Activated T-helper 1 cell treated with anti-CD3 and anti-CD28 coated beads, Interleukin-12 subunit alpha, Interleukin-12 subunit beta, Interleukin-2, Interleukin-4 antibody, amounts not matched to agents 30 ng/mL and 10 ng/mL and 1 ng/mL, durations not matched to agents 14 hours and 24 hours and 36 hours (primary cell): ENCODE data around the gene USP32. TPM values are rescaled to one million over a fixed set of nuclear protein-coding genes. Genes with fewer than 3 reads are reported as not detected.
"Not testable (repeated sequence)": the region's sequence is repeated elsewhere in the genome, so short reads cannot be mapped to it uniquely, and the experiment has no call there.

Experiments
- DNase-seq: peaks from one replicate; pipeline ENCODE4 v3.0.0; 2021; ENCODE audit warnings: low spot score
- H3K27ac Mint-ChIP-seq: one replicate; pipeline ENCODE4 v1.8.0; 2021; ENCODE audit warnings: mild to moderate bottlenecking, mixed read lengths
- H3K27me3 Mint-ChIP-seq: one replicate; pipeline ENCODE4 v1.8.0; 2022; ENCODE audit warnings: mild to moderate bottlenecking, moderate library complexity, mixed read lengths; ENCODE audit not compliant: insufficient read depth
- H3K36me3 Mint-ChIP-seq: one replicate; pipeline ENCODE4 v1.8.0; 2021; ENCODE audit warnings: low read depth, mixed read lengths
- H3K4me1 Mint-ChIP-seq: one replicate; pipeline ENCODE4 v1.8.0; 2021; ENCODE audit warnings: low read depth, mixed read lengths
- H3K4me3 Mint-ChIP-seq: one replicate; pipeline ENCODE4 v1.8.0; 2021; ENCODE audit warnings: mild to moderate bottlenecking, moderate library complexity, mixed read lengths
- H3K9me3 Mint-ChIP-seq: one replicate; pipeline ENCODE4 v1.8.0; 2021; ENCODE audit warnings: mixed read lengths
- intact Hi-C: fragments of 100-400 bp; cut with micrococcal nuclease; formaldehyde crosslinking; loops from one replicate; pipeline ENCODE4 v1.15.1; 2024
- total RNA-seq: library from RNA; stranded (reverse); gene quantifications from 2 replicates; pipeline ENCODE4 v1.2.3, GENCODE V29; 2022

USP32 gene
- total RNA-seq, 1 donor from 2014 or later, result 30.5 TPM

DNA sequence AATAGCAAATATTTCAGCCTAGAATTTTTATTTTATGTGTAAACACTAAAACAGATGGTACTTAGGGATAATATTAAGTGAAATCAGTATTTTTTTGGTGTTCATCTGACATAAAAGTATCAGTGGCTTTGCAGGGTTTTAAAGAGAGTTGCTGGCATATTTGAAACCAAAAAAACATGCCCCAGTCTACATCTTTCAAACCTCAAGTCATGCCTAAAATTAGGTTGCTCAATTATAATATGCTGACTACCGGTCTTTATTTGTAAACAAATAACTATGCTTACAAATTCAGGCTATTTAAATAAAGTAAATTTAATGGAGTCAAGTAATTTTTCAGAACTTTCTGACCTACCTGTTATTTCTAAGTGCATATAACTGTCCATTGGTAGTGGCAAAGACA is 183.6 kb downstream of the USP32 start:
- intact Hi-C loops, H3K4me3 Mint-ChIP-seq, H3K27ac Mint-ChIP-seq, H3K36me3 Mint-ChIP-seq, H3K27me3 Mint-ChIP-seq, H3K4me1 Mint-ChIP-seq, DNase-seq, H3K9me3 Mint-ChIP-seq: not testable (repeated sequence)

DNA sequence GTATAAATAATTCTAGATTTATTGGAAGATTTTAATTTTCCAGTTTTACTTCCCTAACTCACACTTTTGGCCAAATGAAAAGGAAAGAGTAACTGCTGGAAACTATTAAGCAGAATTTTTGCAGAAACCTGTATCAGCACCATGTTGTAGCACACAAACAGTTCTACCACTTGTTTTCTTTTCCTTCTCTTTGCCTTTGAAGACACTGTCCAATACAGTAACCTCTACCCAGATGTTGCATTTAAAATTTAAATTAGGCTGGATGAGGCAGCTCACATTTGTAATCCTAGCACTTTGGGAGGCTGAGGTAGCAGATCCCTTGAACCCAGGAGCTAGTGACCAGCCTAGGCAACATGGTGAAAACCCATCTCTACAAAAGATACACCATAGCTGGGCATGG is 186.2 kb downstream of the USP32 start:
- H3K36me3 Mint-ChIP-seq, H3K4me3 Mint-ChIP-seq, H3K9me3 Mint-ChIP-seq, H3K27ac Mint-ChIP-seq, H3K27me3 Mint-ChIP-seq, H3K4me1 Mint-ChIP-seq, DNase-seq, intact Hi-C loops: not testable (repeated sequence)

DNA sequence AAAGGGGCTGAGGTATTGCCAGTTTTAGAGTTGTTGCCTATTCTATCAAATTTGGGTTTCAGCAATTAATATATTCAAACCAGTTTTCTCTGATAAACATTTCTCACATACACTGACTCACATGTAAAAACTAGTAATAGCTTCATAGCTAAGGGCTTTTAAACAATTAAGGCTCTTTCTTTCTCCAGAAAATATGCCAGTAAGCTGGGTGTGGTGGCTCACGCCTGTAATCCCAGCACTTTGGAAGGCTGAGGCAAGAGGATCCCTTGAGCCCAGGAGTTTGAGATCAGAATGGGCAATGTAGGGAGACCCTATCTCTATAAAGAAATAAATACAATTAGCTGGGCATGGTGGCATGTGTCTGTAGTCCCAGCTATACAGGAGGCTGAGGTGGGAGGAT is 193.3 kb downstream of the USP32 start:
- DNase-seq, H3K4me3 Mint-ChIP-seq, H3K27me3 Mint-ChIP-seq, intact Hi-C loops, H3K27ac Mint-ChIP-seq, H3K4me1 Mint-ChIP-seq, H3K9me3 Mint-ChIP-seq: not testable (repeated sequence)
- H3K36me3 Mint-ChIP-seq, result peaks cover 18% of the 10 kb centered on the region

DNA sequence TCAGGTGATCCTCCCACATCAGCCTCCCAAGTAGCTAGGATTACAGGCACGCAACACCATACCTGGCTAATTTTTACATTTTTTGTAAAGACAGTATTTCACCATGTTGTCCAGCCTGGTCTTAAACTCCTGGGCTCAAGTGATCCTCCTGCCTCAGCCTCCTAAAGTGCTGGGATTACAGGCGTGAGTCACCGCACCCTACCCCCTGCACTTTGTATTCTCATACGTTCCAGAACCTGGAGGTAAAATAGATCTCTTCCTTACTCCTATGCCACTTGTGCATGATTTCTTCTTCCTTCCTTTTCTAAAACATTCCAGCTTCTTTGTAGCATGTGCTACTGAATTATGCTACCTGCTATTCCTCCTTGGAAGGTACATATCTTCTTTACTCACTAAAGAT is 197.8 kb downstream of the USP32 start:
- H3K27ac Mint-ChIP-seq, H3K4me1 Mint-ChIP-seq, H3K4me3 Mint-ChIP-seq, H3K9me3 Mint-ChIP-seq, H3K27me3 Mint-ChIP-seq, DNase-seq, intact Hi-C loops: not testable (repeated sequence)
- H3K36me3 Mint-ChIP-seq, result peaks cover 29% of the 10 kb centered on the region

- Mint-ChIP-seq H3K27me3 (no peaks in the 10 kb centered on the region), H3K4me3 (no peak overlapping the region), H3K9me3 (no peaks in the 10 kb centered on the region), H3K36me3 (peaks cover 34% of the 10 kb centered on the region), H3K27ac (no peak overlapping the region), H3K4me1 (no peaks in the 10 kb centered on the region)
- DNase-seq, result no peak
- intact Hi-C loops, result no loop called here
Observed at GRCh38 chr17:60193482-60193881, 198.5 kb downstream of the USP32 start.

- H3K9me3 Mint-ChIP-seq, DNase-seq, H3K27ac Mint-ChIP-seq, H3K4me3 Mint-ChIP-seq, intact Hi-C loops, H3K4me1 Mint-ChIP-seq, H3K27me3 Mint-ChIP-seq: not testable (repeated sequence)
- H3K36me3 Mint-ChIP-seq, result peaks cover 30% of the 10 kb centered on the region
Observed at GRCh38 chr17:60193032-60193431, 198.9 kb downstream of the USP32 start.

DNA sequence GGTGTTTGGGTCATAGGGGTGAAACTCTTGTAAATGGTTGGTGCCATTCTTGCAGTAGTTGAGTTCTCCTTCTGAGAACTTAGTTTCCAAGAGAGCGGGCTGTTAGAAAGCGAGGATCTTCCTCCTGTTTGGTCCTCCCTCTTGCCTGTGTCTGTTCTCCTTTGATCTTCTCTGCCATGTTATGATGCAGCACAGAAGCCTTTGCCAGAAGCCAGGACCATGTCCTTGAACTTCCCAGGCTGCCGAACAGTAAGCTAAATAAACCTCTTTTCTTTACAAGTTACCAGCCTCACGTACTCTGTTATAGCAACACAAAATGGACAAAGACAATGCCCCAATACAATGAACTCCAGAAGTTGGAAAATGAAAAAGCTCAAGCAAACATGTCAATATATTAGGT is 201.9 kb downstream of the USP32 start:
- H3K4me1 Mint-ChIP-seq, H3K27me3 Mint-ChIP-seq, H3K27ac Mint-ChIP-seq, DNase-seq, H3K4me3 Mint-ChIP-seq, H3K9me3 Mint-ChIP-seq, intact Hi-C loops: not testable (repeated sequence)
- H3K36me3 Mint-ChIP-seq, result peaks cover 21% of the 10 kb centered on the region

- Mint-ChIP-seq H3K36me3 (peaks cover 16% of the 10 kb centered on the region), H3K4me3 (no peak overlapping the region), H3K27me3 (no peaks in the 10 kb centered on the region), H3K9me3 (no peaks in the 10 kb centered on the region), H3K27ac (no peak overlapping the region), H3K4me1 (no peaks in the 10 kb centered on the region)
- intact Hi-C loops, result no loop called here
- no peak for DNase-seq
Observed at GRCh38 chr17:60188759-60189158, 203.2 kb downstream of the USP32 start.

GRCh38 chr17:60186846-60187745 is 204.8 kb downstream of the USP32 start:
- H3K4me1 Mint-ChIP-seq, H3K27me3 Mint-ChIP-seq, DNase-seq, H3K9me3 Mint-ChIP-seq, H3K27ac Mint-ChIP-seq, H3K4me3 Mint-ChIP-seq, intact Hi-C loops: not testable (repeated sequence)
- peaks cover 13% of the 10 kb centered on the region for H3K36me3 Mint-ChIP-seq

DNA sequence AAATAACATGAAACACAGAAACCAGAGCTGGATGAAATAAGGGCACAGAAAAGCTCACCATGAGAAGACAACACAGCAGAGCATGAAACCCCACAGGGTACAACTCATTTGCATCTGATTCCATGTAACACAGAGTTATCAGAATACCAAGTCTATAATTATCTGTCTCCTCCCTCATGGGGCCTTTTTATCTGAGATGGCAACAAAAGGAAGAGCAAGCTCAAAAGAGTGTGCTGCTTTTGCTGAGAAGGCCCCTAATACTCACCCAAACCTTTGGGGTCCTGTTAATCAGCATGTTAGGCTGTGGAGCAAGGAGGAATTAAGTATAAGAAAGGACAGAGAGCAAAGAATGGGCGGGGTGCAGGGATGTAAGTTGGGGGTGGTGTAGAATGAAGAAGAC is 205.6 kb downstream of the USP32 start:
- H3K27me3 Mint-ChIP-seq, H3K4me1 Mint-ChIP-seq, intact Hi-C loops, DNase-seq, H3K9me3 Mint-ChIP-seq, H3K27ac Mint-ChIP-seq, H3K4me3 Mint-ChIP-seq: not testable (repeated sequence)
- peaks cover 17% of the 10 kb centered on the region for H3K36me3 Mint-ChIP-seq

- H3K27ac Mint-ChIP-seq, H3K9me3 Mint-ChIP-seq, intact Hi-C loops: not testable (repeated sequence)
Observed at GRCh38 chr17:60180380-60180779, 211.6 kb downstream of the USP32 start.

GRCh38 chr17:60178180-60178579 is 213.8 kb downstream of the USP32 start:
- not testable (repeated sequence) for H3K4me1 Mint-ChIP-seq, H3K9me3 Mint-ChIP-seq
- H3K36me3 Mint-ChIP-seq, result peaks cover 15% of the 10 kb centered on the region

More at GRCh38 chr17:60180380-60180779, 211.6 kb downstream of the USP32 start:
- not testable (repeated sequence) for H3K4me3 Mint-ChIP-seq, H3K27me3 Mint-ChIP-seq, H3K4me1 Mint-ChIP-seq, DNase-seq
- peaks cover 15% of the 10 kb centered on the region for H3K36me3 Mint-ChIP-seq

GRCh38 chr17:60176763-60177162 is 215.2 kb downstream of the USP32 start:
- H3K4me1 Mint-ChIP-seq, H3K27me3 Mint-ChIP-seq, H3K9me3 Mint-ChIP-seq, DNase-seq, intact Hi-C loops, H3K4me3 Mint-ChIP-seq: not testable (repeated sequence)
- H3K36me3 Mint-ChIP-seq, result peaks cover 15% of the 10 kb centered on the region
- H3K27ac Mint-ChIP-seq, result peak overlapping the region; percentile 18

More at GRCh38 chr17:60178180-60178579, 213.8 kb downstream of the USP32 start:
- H3K27ac Mint-ChIP-seq, DNase-seq, H3K27me3 Mint-ChIP-seq, H3K4me3 Mint-ChIP-seq, intact Hi-C loops: not testable (repeated sequence)
